HG02588 (cell line): ENCODE results near the gene PRPS1.
"Not testable (repeated sequence)": the region's sequence is repeated elsewhere in the genome, so short reads cannot be mapped to it uniquely, and the experiment has no call there.

ENCODE experiments used
- ATAC-seq: cut with Tn5 transposase; IDR thresholded peaks from one replicate; pipeline ENCODE4 v1.9.1; 2021; ENCODE audit warnings: mild to moderate bottlenecking, moderate library complexity; ENCODE audit not compliant: unreplicated experiment

The PRPS1 gene

DNA sequence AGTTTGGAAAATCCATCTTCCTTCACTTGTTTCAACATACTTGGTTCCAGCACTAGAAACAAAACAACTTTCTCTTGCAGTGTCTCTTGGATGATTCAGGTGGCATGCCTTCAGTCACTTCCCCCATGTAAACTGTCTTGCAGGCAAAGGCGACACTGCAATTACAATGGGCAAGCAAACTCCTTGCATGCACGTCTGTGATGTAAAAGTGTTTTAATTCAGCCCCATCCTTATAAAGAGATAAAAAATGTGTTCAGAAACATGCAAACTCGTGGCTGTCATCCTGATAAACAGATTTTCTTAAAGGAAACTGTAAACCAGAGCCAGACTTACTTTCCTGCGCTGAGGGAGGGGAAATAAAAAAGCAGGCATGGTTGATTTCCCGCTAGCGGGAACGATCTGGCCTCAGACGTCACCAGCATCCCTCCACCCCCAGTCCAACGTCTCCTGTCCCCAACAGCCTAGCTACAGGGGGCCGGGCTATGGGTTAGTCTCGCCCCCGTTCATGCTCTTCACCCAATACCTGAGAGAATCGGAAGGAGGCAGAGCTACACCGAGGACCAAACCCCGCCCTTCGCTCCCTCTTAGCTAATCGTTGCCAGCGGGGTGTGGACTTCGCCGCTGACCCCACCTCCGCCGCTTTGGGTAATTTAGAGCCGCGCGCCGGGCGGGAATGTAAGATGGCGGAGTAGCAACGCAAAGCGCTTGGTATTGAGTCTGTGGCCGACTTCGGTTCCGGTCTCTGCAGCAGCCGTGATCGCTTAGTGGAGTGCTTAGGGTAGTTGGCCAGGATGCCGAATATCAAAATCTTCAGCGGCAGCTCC is at the start of gene PRPS1:
Gene PRPS1 (plus strand): TSS at position 673 of the 824 bp plus-strand sequence. CDS start 119 bp downstream, at position 792.
- ATAC-seq = peak; percentile 100

DNA sequence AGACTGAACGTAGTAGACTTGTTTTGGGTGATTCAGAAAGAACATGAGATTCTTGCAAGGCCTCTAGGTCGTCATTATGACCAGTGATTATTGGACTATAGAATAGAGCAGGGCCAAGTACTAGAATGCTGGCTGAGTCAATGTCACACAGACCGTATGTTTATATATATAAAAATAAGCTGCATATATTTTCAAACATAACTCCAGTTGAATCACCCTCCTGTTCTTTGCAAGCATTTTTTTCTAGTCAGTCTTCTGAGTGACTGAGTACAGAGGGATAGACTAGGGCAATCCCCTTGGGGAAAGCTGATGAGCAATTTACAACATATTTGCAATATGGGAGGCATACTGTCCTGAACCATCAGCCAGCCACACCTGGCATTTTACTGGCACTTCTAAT is 48.4 kb upstream of the PRPS1 start:
- ATAC-seq = no peak

DNA sequence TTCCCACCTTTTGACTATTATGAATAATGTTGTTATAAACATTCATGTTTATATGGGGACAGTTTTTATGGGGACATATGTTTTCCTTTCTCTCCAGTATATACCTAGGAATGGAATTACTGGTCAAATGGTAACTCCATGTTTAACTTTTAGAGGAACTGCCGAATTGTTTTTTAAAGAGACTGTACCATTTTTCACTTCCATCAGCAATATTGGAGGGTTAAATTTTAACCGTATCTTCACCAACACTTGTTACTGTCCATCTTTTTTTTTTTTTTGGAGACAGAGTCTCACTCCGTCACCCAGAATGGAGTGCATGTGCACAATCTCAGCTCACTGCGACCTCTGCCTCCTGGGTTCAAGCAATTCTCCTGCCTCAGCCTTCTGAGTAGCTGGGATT is 46.4 kb upstream of the PRPS1 start:
- ATAC-seq = no peak

DNA sequence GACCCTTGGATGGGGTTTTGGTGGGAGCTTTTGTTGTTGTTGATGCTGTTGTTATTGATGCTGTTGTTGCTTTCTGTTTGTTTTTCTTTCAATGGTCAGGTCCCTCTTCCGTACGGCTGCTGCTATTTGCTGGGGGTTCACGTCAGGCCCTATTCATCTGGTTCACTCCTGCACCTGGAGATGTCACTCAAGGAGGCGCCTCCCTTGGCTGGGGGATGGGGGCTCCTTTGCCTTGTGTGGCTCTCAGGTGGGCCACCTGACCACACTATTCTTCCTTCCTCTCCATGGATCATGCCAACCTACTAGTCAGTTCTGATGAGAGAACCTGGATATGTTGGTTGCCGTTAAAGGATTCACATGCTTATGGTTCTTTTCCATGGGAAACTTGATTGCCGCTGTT is 39.1 kb upstream of the PRPS1 start:
- ATAC-seq = no peak

DNA sequence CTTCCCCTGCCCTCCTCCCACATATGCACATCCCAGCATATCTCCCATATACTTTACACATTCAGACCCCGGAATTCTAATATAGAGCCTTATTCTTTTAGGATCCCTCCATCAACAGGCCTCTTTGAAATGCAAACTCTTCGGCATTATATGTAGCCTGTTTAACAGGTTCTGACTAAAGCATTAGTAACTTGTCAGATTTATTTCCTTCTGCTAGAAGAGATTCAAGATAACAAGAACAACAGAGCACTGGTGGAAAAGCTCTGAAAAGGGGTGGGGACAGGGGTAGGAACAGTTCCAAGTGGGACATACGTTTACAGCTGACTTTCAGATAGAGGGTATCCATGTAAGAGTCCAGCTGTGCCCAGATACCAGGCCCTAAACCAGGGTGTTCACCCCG is 31.7 kb upstream of the PRPS1 start:
- ATAC-seq = no peak

DNA sequence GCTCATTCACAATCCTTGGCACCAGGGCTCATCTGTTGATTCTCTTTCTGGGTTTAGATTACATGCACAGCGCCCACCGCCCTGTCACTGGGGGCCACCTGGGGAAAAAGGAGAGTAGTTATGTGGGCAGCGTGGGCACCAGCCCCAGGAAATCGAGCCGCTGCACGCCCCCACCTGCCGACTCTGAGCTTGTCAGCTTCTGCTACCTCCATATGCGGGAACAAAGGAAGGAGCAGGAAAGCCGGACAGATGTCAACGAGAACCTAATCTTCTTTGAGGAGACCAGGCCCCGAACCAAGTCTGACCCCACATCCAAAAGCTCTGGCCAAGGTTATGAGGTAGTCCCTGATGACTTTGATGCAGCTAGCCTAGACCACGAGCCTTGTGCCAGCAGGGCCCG is 31.0 kb upstream of the PRPS1 start:
- ATAC-seq = no peak

DNA sequence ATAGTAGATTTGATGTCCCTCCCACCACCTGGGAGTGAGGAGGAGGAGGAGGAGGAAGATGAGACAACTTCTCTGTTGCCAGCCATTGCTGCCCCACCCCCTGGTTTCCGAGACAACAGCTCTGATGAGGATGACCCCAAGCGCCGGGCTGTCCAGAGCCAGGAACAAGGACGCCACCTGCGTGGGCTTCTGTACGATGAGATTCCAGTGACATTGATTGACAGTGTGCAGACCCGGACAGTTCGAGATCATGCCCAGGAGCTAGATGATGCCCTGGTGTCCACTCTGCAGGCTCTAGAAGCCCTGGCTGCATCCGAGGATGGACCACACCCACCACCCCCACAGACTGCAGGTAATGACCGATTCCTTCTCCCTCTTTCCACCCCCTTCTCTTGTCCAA is 30.5 kb upstream of the PRPS1 start:
- no peak for ATAC-seq

DNA sequence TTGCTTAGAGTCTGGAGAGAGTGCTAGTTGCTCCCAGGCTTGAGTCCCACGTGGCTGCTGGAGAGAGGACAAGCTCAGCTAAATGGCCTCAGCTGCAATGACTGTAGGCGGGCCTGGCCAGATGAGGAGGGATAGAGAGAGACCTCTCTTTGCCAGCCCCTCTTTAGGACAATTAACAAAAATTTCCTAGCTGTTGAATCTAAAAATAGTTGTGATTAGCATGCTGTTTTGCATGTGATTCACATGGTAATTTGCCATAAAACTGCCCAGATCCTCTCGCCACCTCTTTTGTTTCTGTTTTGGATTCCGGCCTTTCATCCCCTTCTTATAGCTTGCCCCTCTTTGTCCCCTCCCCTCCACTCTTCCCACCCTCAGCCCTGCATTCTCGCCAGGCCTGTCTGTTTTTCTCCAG is 28.9 kb upstream of the PRPS1 start:
- no peak for ATAC-seq

DNA sequence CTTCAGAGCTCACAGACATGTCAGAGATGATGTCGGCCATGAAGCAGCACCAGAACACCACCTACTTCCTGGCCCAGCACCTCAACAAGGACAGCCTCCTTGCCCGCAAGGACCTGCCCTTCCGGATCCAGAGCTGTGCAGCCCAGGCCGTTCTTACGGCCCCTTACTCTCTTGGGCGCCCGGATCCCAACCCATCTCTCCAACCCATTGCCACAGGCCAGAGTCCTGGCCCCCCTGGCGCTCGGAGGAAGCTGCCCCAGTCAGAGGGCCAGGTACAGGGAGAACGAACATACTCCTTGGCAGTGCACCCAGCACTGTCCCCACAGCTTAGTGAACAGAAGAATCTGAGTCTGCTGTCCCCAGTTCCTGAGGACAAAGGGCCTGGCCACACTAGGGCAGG is 27.9 kb upstream of the PRPS1 start:
- no peak for ATAC-seq

DNA sequence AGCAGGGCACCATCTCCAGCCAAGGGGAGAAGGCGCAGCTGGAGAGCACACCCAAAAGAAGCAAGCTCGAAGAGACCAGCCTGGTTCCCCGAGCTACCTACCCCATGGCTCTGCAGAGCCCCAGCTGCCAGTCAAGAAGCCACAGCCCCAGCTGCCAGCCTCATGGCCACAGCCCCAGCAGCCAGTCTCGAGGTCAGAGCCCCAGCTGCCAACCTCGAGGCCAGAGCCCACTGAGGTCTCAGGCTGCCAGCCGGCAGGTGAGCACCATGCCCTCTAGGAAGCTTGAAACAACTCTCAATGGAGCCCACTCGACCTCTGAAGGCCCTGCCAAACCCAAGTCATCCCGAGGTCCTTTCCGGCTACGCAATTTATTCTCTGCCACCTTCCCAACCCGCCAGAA is 27.0 kb upstream of the PRPS1 start:
- ATAC-seq = no peak

DNA sequence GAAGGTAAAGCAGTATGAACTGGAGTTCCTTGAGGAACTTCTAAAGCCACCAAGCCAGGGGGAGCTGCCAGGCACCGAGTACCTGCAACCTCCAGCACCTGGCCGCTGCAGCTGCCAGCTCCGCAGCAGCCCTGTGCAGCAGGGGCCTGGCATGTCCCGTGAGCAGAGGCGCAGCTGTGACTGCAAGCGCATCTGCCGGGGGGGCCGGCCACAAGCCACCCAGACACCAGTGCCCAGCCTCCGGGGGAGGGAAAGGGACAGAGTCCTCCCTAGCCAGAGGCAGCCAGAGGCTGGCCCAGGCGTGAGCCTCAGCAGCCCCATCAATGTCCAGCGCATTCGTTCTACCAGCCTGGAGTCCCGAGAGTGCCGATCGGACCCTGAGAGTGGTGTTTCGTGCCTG is 26.6 kb upstream of the PRPS1 start:
- no peak for ATAC-seq

DNA sequence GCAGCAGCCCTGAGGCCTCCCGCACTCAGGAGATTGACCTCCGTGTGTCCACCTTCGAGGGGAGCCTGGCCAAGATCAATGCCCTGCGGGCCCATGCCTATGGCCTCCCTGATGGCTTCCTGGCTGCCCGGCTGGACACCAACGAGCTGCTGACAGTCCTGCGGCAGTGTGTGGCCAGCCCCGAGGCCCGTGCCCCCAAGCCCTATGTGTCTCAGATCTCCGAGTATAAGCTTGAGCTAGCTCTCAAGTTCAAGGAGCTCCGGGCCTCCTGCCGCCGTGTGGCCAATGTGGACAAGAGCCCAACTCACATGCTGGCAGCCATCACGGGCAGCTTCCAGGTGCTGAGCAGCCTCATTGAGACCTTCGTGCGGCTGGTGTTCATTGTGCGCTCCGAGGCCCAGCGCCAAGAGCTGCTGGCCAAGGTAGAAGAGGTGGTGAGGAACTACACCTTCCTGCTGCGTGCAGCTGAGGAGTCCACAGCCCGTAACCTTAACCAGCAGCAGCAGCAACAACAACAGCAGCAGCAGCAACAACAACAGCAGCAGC is 25.5 kb upstream of the PRPS1 start:
- ATAC-seq = no peak

DNA sequence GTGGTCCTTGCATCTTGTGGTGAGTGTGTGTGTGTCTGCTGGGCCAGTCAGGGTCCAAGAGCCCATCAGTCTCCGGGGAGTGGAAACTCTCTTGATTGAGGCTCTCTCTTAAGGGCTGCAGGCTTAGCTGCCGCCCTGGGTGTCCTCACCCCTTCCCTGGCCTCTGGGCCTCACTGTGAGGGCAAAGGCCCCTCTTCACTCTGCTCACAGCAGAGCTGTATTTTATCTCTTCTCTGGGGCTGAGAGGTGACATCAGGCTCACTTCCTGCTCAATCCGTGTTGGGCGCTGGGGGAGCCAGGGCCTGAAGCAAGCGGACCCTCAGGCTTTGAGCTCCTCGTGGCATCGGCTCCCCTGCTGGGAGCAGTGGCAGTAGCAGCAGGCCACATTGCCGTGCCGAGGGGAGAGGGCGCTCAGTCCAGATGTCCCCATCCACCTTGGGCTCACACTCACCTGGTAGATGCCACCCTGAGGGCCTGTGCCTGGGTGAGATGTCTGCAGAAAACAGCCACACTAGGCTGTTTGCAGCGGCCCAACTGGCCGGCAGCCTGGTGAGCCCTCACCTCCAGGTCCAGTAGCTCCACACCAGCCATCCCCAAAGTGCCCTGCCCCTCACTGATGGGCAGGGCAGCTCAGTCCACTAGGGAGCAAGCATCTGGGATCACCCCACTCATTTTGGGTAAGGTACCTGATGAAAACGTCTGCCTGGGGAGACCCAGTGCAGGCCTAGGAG is 24.7 kb upstream of the PRPS1 start:
- no peak for ATAC-seq

DNA sequence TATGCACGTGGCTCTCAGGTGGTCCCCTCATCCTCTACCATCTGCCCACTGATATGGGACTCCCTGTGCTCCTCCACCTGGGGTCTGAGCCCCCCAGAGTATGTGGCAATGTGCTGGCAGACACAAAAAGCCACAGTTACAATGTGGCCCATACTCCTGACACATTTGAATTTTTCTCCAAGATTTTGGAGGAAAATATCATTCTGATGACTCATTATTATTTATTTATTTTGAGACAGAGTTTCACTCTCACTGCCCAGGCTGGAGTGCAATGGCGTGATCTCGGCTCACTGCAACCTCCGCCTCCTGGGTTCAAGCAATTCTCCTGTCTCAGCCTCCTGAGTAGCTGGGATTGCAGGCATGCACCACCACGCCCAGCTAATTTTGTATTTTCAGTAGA is 19.2 kb upstream of the PRPS1 start:
- ATAC-seq = not testable (repeated sequence)

DNA sequence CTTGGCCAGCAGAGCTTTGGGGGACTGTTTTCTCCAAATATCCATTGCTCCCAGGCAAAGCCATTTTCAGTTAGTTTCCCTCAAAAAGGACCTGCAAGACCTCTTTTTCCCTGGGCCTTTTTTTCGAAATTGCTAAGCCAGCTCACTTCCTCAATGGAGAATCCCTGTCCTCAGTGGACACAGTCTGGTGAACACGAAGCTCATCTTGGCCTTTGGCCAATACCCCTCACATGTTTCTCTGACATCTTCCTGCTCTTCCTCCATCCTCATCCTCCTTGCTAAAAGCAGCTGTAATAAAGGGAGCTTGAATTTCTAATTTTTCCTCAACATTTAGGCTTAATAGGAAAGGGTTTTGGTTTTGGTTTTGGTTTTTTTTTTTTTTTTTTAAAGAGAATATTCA is 17.6 kb upstream of the PRPS1 start:
- no peak for ATAC-seq

DNA sequence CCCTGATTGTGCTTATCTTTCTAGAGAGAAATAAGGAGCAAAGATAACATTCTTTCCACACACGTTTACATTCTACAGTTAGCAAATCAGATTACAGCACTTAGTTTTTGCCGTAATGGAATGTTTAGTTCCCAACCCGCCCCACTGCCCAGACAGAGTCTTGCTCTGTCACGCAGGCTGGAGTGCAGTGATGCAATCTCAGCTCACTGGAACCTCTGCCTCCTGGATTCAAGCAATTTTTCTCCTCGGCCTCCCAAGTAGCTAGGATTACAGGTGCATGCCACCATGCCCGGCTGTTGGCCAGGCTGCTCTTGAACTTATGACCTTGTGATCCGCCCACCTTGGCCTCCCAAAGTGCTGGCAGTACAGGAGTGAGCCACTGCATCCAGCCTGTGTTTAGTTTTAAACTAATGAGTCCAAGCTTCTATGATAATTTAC is 8.4 kb upstream of the PRPS1 start:
- no peak for ATAC-seq

DNA sequence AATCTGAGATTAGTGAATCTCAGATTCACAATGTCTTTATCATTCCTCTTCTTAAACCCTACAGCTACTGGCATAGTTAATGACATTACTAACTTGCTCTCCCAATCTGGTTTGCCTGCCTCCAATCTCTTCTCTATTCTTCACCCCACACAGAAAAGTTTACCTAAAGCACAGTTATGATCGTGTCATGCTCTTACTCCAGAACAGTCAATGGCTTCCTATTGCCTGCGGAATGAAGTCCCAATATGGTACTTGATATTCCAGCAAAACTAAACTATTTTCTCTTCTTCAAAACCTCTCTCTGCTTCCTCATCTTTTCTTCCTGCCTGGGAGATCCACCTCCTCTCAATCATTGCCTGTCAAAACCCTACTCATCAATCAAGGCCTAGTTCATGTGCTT is 3.4 kb upstream of the PRPS1 start:
- ATAC-seq = no peak

DNA sequence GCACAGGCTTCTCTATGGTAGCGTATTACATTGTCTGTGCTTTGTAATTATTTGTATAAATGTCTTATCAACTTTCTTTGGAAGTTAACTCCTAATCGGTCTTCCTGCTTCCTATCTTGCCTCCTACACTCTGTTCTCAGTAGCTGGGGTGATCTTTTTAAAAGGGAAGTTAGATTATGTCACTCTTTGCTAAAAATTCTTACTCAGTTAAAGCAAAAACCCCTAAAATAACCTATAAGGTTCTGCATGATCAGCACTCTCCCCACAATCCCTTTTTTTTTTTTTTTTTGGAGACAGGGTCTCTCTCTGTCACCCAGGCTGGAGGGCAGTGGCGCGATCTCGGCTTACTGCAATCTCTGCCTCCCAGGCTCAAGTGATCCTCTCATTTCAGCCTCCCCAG is 2.6 kb upstream of the PRPS1 start:
- no peak for ATAC-seq

DNA sequence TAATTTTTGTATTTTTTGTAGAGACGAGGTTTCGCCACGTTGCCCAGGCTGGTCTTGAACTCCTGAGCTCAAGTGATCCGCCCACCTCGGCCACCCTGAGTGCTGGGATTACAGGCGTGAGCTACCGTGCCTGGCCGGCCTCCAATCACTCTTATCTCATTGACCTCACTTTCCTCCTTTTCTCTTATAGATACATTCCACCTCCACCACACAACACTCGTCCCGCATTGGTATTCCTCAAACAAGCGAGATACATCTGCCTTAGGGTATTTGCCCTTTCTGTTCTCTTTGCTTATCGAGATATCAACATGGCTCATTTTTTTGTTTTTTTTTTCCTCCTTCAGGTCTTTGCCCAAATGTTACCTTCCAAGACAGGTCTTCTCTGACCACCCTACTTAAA is 1.8 kb upstream of the PRPS1 start:
- no peak for ATAC-seq

DNA sequence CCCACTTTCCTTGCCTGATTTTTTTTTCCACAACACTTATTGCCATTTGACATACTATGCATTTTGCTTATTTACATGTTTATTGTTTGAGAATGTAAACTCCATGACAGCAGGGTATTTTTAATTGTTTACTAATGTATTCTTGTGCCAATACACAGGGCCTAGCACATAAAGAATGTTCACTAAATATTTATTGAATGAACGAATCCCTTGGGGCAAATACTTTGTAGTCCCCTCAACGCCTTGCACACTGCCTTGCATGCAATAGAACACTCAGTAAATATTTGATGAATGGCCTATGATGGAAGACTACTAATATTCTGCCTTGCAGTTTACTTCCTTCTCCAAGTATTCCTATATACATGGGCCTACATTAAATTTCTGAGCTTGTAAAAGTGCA is 1.4 kb upstream of the PRPS1 start:
- no peak for ATAC-seq

DNA sequence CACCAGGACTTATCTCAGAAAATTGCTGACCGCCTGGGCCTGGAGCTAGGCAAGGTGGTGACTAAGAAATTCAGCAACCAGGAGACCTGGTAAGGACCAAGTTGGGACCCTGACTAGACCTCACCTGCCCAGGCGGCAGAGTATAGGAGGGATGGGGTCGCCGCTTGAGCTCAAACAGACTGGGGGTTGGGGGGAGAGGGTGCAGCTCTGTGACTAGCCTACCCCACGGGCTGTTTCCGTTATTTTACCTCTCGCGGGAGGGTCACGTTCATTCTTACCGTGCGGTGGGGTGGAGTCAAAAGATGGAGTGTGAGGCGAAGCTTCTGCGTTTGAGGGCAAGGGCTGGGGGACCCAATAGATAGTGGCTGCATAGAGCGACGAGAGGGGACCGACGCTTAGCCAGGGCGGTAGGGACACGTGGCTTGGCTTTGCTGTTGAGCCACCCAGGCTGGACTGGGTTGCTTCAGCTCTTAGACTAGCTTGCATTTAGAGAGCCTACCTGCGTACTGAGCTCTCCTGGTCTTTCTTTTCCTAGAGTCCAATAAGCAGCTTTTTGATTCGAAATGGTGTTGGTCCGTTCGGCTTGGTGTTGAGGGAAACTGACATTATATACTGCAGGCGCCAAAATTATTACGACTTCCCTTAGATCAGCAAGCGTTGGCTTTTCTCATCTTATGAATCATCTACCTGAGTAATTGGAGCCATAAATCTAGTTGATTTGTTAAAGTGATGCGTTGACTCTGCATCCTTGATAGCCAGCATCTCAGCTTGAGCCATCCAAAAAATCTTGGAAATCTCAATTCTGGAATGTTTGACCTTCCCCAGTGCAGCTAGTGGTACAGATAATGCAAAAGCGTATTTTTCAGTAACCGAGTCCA is 591 bp downstream of the PRPS1 start:
- ATAC-seq = peak; percentile 24
